Immature natural killer cell (primary cell): ENCODE results near the gene RPL12. TPM values are rescaled to one million over a fixed set of nuclear protein-coding genes. Genes with fewer than 3 reads are reported as not detected.

ENCODE experiments used
- DNase-seq, 3 donors: peaks; one replicate each; pipeline ENCODE4 v3.0.0; 2022; ENCODE audit warnings: mixed read lengths in 1 of 3
- H3K27ac Mint-ChIP-seq, 6 donors: one replicate each; pipeline ENCODE4 v1.8.0; 2020; ENCODE audit warnings: mixed read lengths in 6 of 6, mild to moderate bottlenecking in 5 of 6, inconsistent platforms in 4 of 6, moderate library complexity in 3 of 6
- H3K27me3 Mint-ChIP-seq, 3 donors: one replicate each; pipeline ENCODE4 v1.8.0; 2020 to 2021; ENCODE audit warnings: low read depth in 3 of 3, mild to moderate bottlenecking in 3 of 3, mixed read lengths in 3 of 3, moderate library complexity in 3 of 3, inconsistent platforms in 1 of 3
- H3K36me3 Mint-ChIP-seq, 3 donors: one replicate each; pipeline ENCODE4 v1.8.0; 2020; ENCODE audit warnings: mixed read lengths in 3 of 3, inconsistent platforms in 2 of 3, mild to moderate bottlenecking in 2 of 3
- H3K4me1 Mint-ChIP-seq, 2 donors: one replicate each; pipeline ENCODE4 v1.8.0; 2020; ENCODE audit warnings: inconsistent platforms in 2 of 2, mild to moderate bottlenecking in 2 of 2, mixed read lengths in 2 of 2, moderate library complexity in 1 of 2
- H3K4me3 Mint-ChIP-seq, 5 donors: one replicate each; pipeline ENCODE4 v1.8.0; 2020; ENCODE audit warnings: mild to moderate bottlenecking in 5 of 5, mixed read lengths in 5 of 5, inconsistent platforms in 3 of 5, moderate library complexity in 3 of 5
- H3K9me3 Mint-ChIP-seq, 6 donors: one replicate each; pipeline ENCODE4 v1.8.0; 2020; ENCODE audit warnings: mild to moderate bottlenecking in 6 of 6, mixed read lengths in 6 of 6, inconsistent platforms in 4 of 6, moderate library complexity in 3 of 6
- polyA plus RNA-seq, 3 donors: library from polyadenylated mRNA; unstranded; fragments of 300-500 nt; fragmentation: Illumina TruSeq; gene quantifications; one replicate each; pipeline ENCODE4 v1.2.3, GENCODE V29; 2021

The RPL12 gene
- polyA plus RNA-seq, 3 donors from 2014 or later = 517 to 724 (median 686) TPM

GRCh38 chr9:127421057-127421456 lies 30.1 kb downstream of the RPL12 start:
- Mint-ChIP-seq H3K36me3 (no peaks in the 10 kb centered on the region), H3K4me3 (no peak overlapping the region), H3K27me3 (peaks cover 5 to 8% (median 7%) of the 10 kb centered on the region in 3 donors), H3K27ac (no peak overlapping the region), H3K4me1 (peaks cover 36 to 42% of the 10 kb centered on the region in 2 donors), H3K9me3 (no peaks in the 10 kb centered on the region)
- no peak for DNase-seq

GRCh38 chr9:127419348-127419747 lies 31.9 kb downstream of the RPL12 start:
- no peak for DNase-seq
- Mint-ChIP-seq H3K27ac (no peak overlapping the region), H3K36me3 (peaks cover 0 to 6% (median 0%) of the 10 kb centered on the region in 3 donors), H3K4me3 (no peak overlapping the region), H3K9me3 (no peaks in the 10 kb centered on the region), H3K27me3 (peaks cover 5 to 8% (median 6%) of the 10 kb centered on the region in 3 donors), H3K4me1 (peaks cover 19 to 26% of the 10 kb centered on the region in 2 donors)

GRCh38 chr9:127418037-127418471 lies 33.2 kb downstream of the RPL12 start:
- Mint-ChIP-seq H3K27me3 (peaks cover 0 to 4% (median 0%) of the 10 kb centered on the region in 3 donors), H3K4me3 (peak overlapping the region in 1 of 5 donors; percentile 21), H3K4me1 (peaks cover 6 to 14% of the 10 kb centered on the region in 2 donors), H3K9me3 (no peaks in the 10 kb centered on the region), H3K27ac (no peak overlapping the region), H3K36me3 (peaks cover 0 to 7% (median 0%) of the 10 kb centered on the region in 3 donors)
- DNase-seq = peak; percentile 45 to 55 (median 52)

GRCh38 chr9:127417131-127418036 lies 33.8 kb downstream of the RPL12 start:
- no peak overlapping the region for H3K27ac Mint-ChIP-seq
- peak overlapping the region in 1 of 5 donors; percentile 15 for H3K4me3 Mint-ChIP-seq
- H3K4me1 Mint-ChIP-seq = peaks cover 0 to 11% of the 10 kb centered on the region in 2 donors
- H3K36me3 Mint-ChIP-seq = peaks cover 0 to 7% (median 0%) of the 10 kb centered on the region in 3 donors
- no peak for DNase-seq
- H3K27me3 Mint-ChIP-seq = peaks cover 0 to 4% (median under 1%) of the 10 kb centered on the region in 3 donors
- no peaks in the 10 kb centered on the region for H3K9me3 Mint-ChIP-seq

GRCh38 chr9:127415657-127416056 lies 35.5 kb downstream of the RPL12 start:
- DNase-seq = no peak
- no peak overlapping the region for H3K27ac Mint-ChIP-seq
- H3K4me1 Mint-ChIP-seq = peaks cover 0 to 11% of the 10 kb centered on the region in 2 donors
- H3K9me3 Mint-ChIP-seq = no peaks in the 10 kb centered on the region
- H3K36me3 Mint-ChIP-seq = peaks cover 0 to 7% (median 0%) of the 10 kb centered on the region in 3 donors
- H3K4me3 Mint-ChIP-seq = no peak overlapping the region
- H3K27me3 Mint-ChIP-seq = peaks cover 0 to 4% (median 1%) of the 10 kb centered on the region in 3 donors

GRCh38 chr9:127415141-127415540 lies 36.1 kb downstream of the RPL12 start:
- Mint-ChIP-seq H3K36me3 (peaks cover 0 to 7% (median 0%) of the 10 kb centered on the region in 3 donors), H3K9me3 (no peaks in the 10 kb centered on the region), H3K4me3 (no peak overlapping the region), H3K27me3 (peaks cover 0 to 4% (median 1%) of the 10 kb centered on the region in 3 donors), H3K4me1 (peaks cover 0 to 11% of the 10 kb centered on the region in 2 donors), H3K27ac (peak overlapping the region in 1 of 6 donors; percentile 40)
- DNase-seq = no peak

GRCh38 chr9:127411122-127411521 lies 40.1 kb downstream of the RPL12 start:
- H3K4me1 Mint-ChIP-seq = no peaks in the 10 kb centered on the region
- H3K36me3 Mint-ChIP-seq = peaks cover 0 to 7% (median 4%) of the 10 kb centered on the region in 3 donors
- peak overlapping the region in 1 of 6 donors; percentile 3 for H3K27ac Mint-ChIP-seq
- no peak overlapping the region for H3K4me3 Mint-ChIP-seq
- no peaks in the 10 kb centered on the region for H3K9me3 Mint-ChIP-seq
- DNase-seq = no peak
- peaks cover under 1 to 3% (median 2%) of the 10 kb centered on the region in 3 donors for H3K27me3 Mint-ChIP-seq

GRCh38 chr9:127407492-127407843 lies 43.7 kb downstream of the RPL12 start:
- Mint-ChIP-seq H3K36me3 (peaks cover 0 to 4% (median 0%) of the 10 kb centered on the region in 3 donors), H3K4me1 (no peaks in the 10 kb centered on the region), H3K27me3 (peaks cover 0 to 4% (median 2%) of the 10 kb centered on the region in 3 donors), H3K27ac (no peak overlapping the region), H3K4me3 (no peak overlapping the region), H3K9me3 (no peaks in the 10 kb centered on the region)
- no peak for DNase-seq

GRCh38 chr9:127406799-127407491 lies 44.3 kb downstream of the RPL12 start:
- Mint-ChIP-seq H3K27ac (no peak overlapping the region), H3K9me3 (no peaks in the 10 kb centered on the region), H3K36me3 (peaks cover 0 to 4% (median 2%) of the 10 kb centered on the region in 3 donors), H3K4me3 (no peak overlapping the region), H3K4me1 (no peaks in the 10 kb centered on the region), H3K27me3 (peaks cover 0 to 3% (median 2%) of the 10 kb centered on the region in 3 donors)
- no peak for DNase-seq

- Mint-ChIP-seq H3K4me1 (no peaks in the 10 kb centered on the region), H3K27ac (no peak overlapping the region), H3K27me3 (peaks cover 0 to 5% (median 2%) of the 10 kb centered on the region in 3 donors), H3K4me3 (no peak overlapping the region), H3K36me3 (peaks cover 0 to 4% (median 4%) of the 10 kb centered on the region in 3 donors), H3K9me3 (no peaks in the 10 kb centered on the region)
- no peak for DNase-seq
These were observed 45.7 kb downstream of the RPL12 start for GRCh38 chr9:127405344-127406125.

GRCh38 chr9:127404631-127405030 lies 46.6 kb downstream of the RPL12 start:
- Mint-ChIP-seq H3K9me3 (no peaks in the 10 kb centered on the region), H3K36me3 (peaks cover 0 to 4% (median 4%) of the 10 kb centered on the region in 3 donors), H3K4me1 (no peaks in the 10 kb centered on the region), H3K27me3 (peaks cover 0 to 5% (median 0%) of the 10 kb centered on the region in 3 donors), H3K4me3 (no peak overlapping the region), H3K27ac (no peak overlapping the region)
- no peak for DNase-seq

- Mint-ChIP-seq H3K36me3 (peaks cover 0 to 4% (median 4%) of the 10 kb centered on the region in 3 donors), H3K27me3 (peaks cover 0 to 10% (median 3%) of the 10 kb centered on the region in 3 donors), H3K9me3 (no peaks in the 10 kb centered on the region), H3K4me3 (no peak overlapping the region), H3K27ac (no peak overlapping the region), H3K4me1 (peaks cover 0 to 3% of the 10 kb centered on the region in 2 donors)
- no peak for DNase-seq
These were observed 47.6 kb downstream of the RPL12 start for GRCh38 chr9:127403507-127404192.
